ENCODE results near the gene SRPK2.

SRPK2 gene

DNA sequence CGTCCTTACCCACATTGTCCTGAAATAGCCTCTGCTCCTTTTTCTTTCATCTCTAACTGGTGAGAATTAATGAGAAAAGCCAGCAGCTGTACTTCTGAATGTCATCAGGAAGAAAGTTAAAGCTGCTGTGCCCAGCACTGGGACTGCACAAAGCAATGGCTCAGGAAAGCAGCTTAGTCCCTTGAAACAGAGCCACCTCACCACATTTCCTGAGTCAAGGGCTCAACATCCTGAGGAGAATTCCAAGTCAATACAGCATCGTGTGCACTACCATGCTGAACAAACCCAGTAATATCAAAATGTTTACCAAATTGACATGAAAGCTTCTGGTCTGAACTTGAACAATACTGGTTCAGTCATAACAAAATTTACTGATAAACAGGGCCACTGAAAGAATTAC is 234.6 kb downstream of the SRPK2 start:
- DNase-seq (ENCODE audit: low spot score) = no peak
- in situ Hi-C loops (cut with MboI; ENCODE audit: low sequenced_read_pairs, unreplicated experiment) = no loop called here
- TF ChIP-seq, protein P1, sequence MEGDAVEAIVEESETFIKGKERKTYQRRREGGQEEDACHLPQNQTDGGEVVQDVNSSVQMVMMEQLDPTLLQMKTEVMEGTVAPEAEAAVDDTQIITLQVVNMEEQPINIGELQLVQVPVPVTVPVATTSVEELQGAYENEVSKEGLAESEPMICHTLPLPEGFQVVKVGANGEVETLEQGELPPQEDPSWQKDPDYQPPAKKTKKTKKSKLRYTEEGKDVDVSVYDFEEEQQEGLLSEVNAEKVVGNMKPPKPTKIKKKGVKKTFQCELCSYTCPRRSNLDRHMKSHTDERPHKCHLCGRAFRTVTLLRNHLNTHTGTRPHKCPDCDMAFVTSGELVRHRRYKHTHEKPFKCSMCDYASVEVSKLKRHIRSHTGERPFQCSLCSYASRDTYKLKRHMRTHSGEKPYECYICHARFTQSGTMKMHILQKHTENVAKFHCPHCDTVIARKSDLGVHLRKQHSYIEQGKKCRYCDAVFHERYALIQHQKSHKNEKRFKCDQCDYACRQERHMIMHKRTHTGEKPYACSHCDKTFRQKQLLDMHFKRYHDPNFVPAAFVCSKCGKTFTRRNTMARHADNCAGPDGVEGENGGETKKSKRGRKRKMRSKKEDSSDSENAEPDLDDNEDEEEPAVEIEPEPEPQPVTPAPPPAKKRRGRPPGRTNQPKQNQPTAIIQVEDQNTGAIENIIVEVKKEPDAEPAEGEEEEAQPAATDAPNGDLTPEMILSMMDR (IDR thresholded peaks at IDR 0.05; ENCODE audit: borderline replicate concordance, control extremely low read depth, extremely low read depth, insufficient read depth, missing control alignments) = no peak

DNA sequence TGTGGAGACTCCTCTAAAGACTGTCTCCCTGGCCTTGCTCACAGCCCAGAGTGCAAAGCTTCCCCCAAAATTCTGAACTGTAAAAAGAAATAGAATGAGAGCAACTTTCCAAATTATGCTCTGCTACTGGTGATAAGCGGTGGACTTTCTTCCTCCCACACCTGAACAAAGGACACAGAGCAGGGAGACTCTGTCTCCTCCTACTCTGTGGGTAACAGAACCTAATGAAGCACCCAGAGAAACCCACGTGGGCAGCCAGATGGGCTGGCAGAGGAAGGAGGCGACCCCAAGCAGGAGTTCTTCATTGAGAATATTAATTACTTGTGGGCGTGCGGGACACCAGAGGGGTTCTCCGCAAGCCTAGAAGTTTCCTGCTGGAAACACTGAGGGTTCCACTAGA is 235.2 kb downstream of the SRPK2 start:
- in situ Hi-C loops (cut with MboI; ENCODE audit: low sequenced_read_pairs, unreplicated experiment) = no loop called here

DNA sequence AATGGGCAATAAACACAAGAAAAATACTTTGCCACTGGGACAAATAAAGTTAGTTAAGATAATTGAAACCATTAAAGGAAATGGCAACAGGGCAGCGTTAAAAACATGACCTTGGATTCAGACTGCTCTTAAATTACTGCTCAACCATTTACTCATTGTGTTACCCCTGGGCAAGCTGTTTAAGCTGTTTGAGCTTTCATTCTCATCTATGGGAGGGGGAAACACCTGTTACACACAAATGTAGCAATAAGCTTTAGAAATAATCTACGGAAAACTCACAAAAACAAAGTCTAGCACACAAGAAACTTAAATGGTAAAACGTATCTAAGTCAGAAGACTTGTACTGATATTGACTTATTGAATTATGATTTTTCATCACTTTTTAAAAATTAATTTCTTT is 237.6 kb downstream of the SRPK2 start:
- TF ChIP-seq, protein P1 (IDR thresholded peaks at IDR 0.05; ENCODE audit: borderline replicate concordance, control extremely low read depth, extremely low read depth, insufficient read depth, missing control alignments) = no peak
- no peak for DNase-seq (ENCODE audit: low spot score)
- in situ Hi-C loops (cut with MboI; ENCODE audit: low sequenced_read_pairs, unreplicated experiment) = no loop called here

More for the DNA sequence above, 235.2 kb downstream of the SRPK2 start:
- TF ChIP-seq, protein P1 (IDR thresholded peaks at IDR 0.05; ENCODE audit: borderline replicate concordance, control extremely low read depth, extremely low read depth, insufficient read depth, missing control alignments) = no peak
- DNase-seq (ENCODE audit: low spot score) = no peak

DNA sequence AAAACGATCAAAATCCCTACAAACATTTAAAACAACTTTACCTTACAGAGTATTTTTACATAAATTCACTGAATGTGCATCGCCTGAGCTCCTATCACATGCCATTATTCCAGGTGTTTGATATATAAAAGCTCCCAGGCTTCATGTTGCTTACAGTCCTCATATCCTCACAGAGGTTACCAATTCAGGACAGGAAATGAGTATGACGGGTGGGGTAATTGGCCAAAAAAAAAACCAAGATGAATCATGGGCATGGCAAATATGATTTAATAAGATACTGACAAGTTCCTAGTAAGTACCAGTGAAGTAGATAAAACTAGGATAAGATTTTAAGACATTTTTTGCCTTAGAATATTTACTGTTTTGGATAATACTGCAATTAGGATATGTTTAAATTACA is 238.9 kb downstream of the SRPK2 start:
- TF ChIP-seq, protein P1 (IDR thresholded peaks at IDR 0.05; ENCODE audit: borderline replicate concordance, control extremely low read depth, extremely low read depth, insufficient read depth, missing control alignments) = no peak
- in situ Hi-C loops (cut with MboI; ENCODE audit: low sequenced_read_pairs, unreplicated experiment) = no loop called here
- DNase-seq (ENCODE audit: low spot score) = no peak

DNA sequence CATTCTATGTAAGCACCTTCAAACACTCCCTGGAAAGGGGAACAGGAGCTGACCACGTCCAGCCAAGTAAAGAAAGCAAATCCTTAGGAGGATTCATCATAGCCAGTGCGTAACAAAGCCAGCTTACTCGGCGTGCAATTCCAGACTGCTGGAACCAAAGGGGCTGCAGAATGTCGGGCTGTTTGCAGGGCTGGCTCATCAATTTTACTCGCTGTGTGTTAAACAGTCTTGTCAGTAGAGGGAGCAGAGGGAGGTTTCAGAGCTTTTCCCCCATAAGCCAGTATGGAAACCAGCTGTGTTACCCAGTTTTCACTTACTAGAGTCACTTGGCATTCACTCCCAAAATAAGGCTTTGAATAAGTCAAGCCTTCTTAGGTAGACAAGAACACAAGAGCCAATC is 247.7 kb downstream of the SRPK2 start:
- in situ Hi-C loops (cut with MboI; ENCODE audit: low sequenced_read_pairs, unreplicated experiment) = no loop called here
- TF ChIP-seq, protein P1 (IDR thresholded peaks at IDR 0.05; ENCODE audit: borderline replicate concordance, control extremely low read depth, extremely low read depth, insufficient read depth, missing control alignments) = no peak
- DNase-seq (ENCODE audit: low spot score) = peak; percentile 34

DNA sequence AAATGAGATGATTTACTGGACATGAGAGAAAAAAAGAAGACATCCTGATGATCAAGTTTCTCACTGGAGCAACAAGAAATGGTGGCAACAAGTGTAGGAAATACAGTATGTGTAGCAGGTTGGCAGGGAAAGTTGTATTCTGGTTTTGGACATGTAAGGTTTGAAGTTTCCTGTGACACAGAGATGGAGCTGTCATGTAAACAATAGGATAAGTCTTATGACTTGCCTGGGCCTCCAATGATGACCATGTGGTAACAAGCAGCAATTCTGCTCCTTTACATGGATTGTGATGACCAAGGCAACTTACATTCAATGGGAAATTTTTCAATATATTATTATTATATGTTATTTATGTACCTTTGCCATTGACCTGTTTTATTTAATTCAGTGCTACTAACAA is 249.3 kb downstream of the SRPK2 start:
- TF ChIP-seq, protein P1 (IDR thresholded peaks at IDR 0.05; ENCODE audit: borderline replicate concordance, control extremely low read depth, extremely low read depth, insufficient read depth, missing control alignments) = no peak
- in situ Hi-C loops (cut with MboI; ENCODE audit: low sequenced_read_pairs, unreplicated experiment) = no loop called here

DNA sequence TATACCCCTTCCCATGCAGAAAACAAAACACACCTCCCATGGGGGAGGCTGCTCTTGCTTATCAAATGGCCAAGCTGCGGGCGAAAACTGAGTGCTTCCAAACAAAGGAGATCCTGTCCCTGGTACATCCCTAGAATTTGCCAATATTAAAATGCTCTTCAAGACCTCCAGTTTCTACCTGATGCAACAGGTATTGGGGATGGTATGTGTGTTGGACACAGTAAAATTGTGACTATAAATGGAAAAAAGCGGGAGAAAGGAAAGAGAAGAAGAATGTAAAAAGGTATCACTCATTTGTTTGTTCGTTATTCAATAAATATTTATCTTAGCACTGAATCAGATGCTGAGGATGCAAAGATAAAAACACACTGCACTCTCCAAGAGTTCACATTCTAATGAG is 250.8 kb downstream of the SRPK2 start:
- in situ Hi-C loops (cut with MboI; ENCODE audit: low sequenced_read_pairs, unreplicated experiment) = no loop called here

More for the DNA sequence above, 249.3 kb downstream of the SRPK2 start:
- DNase-seq (ENCODE audit: low spot score) = no peak

More for the DNA sequence above, 250.8 kb downstream of the SRPK2 start:
- TF ChIP-seq, protein P1 (IDR thresholded peaks at IDR 0.05; ENCODE audit: borderline replicate concordance, control extremely low read depth, extremely low read depth, insufficient read depth, missing control alignments) = no peak
- DNase-seq (ENCODE audit: low spot score) = no peak
